Limb (tissue), 2 donors: Measurements from ENCODE around the gene CFAP100.

Experiments used
- DNase-seq, 2 donors: peaks; one replicate each; pipeline ENCODE4 v3.0.0-alpha.2; 2016; ENCODE audit errors: extremely low spot score in 2 of 2

Gene CFAP100

GRCh38 chr3:126356373-126357264, 38.1 kb upstream of the CFAP100 start:
- peak in 1 of 2 donors; percentile 61 for DNase-seq

GRCh38 chr3:126357295-126358037, 37.2 kb upstream of the CFAP100 start, which contains the start of gene KLF15:
Gene KLF15 (minus strand): TSS chr3:126357408. CDS start chr3:126352922, 4,486 bp downstream.
- DNase-seq, result peak; percentile 67 to 94

GRCh38 chr3:126358038-126358815, 36.5 kb upstream of the CFAP100 start:
- DNase-seq, result no peak

- DNase-seq, result no peak
Measured at GRCh38 chr3:126358816-126359181, 35.9 kb upstream of the CFAP100 start.

GRCh38 chr3:126360046-126360713, 34.5 kb upstream of the CFAP100 start:
- no peak for DNase-seq

- no peak for DNase-seq
Measured at GRCh38 chr3:126360714-126361060, 34.0 kb upstream of the CFAP100 start.

GRCh38 chr3:126361211-126361610, 33.5 kb upstream of the CFAP100 start:
- DNase-seq, result no peak

- no peak for DNase-seq
Measured at GRCh38 chr3:126364130-126364695, 30.5 kb upstream of the CFAP100 start.

GRCh38 chr3:126364731-126365301, 29.9 kb upstream of the CFAP100 start:
- DNase-seq, result no peak

GRCh38 chr3:126365351-126366277, 29.1 kb upstream of the CFAP100 start:
- no peak for DNase-seq

- DNase-seq, result no peak
Measured at GRCh38 chr3:126367316-126367805, 27.3 kb upstream of the CFAP100 start.

GRCh38 chr3:126369490-126369889, 25.2 kb upstream of the CFAP100 start:
- no peak for DNase-seq

GRCh38 chr3:126370055-126370454, 24.7 kb upstream of the CFAP100 start:
- DNase-seq, result no peak

GRCh38 chr3:126370606-126371005, 24.1 kb upstream of the CFAP100 start:
- no peak for DNase-seq

- DNase-seq, result no peak
Measured at GRCh38 chr3:126371096-126371705, 23.5 kb upstream of the CFAP100 start.

- no peak for DNase-seq
Measured at GRCh38 chr3:126372413-126373145, 22.1 kb upstream of the CFAP100 start.

GRCh38 chr3:126373146-126373613, 21.5 kb upstream of the CFAP100 start:
- DNase-seq, result no peak
